Measurements from ENCODE around the gene CIAO1.

- TF ChIP-seq CREM (CRISPR knock-in tag; IDR thresholded peaks at IDR 0.05) (no peak), E2F5 (CRISPR knock-in tag; IDR thresholded peaks at IDR 0.05) (no peak), CTCF (IDR thresholded peaks at IDR 0.05) (no peak), NFE2L1 (CRISPR knock-in tag; IDR thresholded peaks at IDR 0.05) (no peak), NR2C2 (CRISPR knock-in tag; IDR thresholded peaks at IDR 0.05) (no peak), FOXJ3 (CRISPR knock-in tag; IDR thresholded peaks at IDR 0.05; ENCODE audit: borderline replicate concordance) (no peak), TP53 (CRISPR knock-in tag; IDR thresholded peaks at IDR 0.05) (no peak)
These were observed 19.0 kb upstream of the CIAO1 start for GRCh38 chr2:96247009-96247408.

Measured in WTC11 (cell line).